ENCODE data around the gene BPIFB2. TPM values are rescaled to one million over a fixed set of nuclear protein-coding genes. Genes with fewer than 3 reads are reported as not detected.

BPIFB2 gene
- polyA plus RNA-seq, 1 donor from 2014 or later = not detected

DNA sequence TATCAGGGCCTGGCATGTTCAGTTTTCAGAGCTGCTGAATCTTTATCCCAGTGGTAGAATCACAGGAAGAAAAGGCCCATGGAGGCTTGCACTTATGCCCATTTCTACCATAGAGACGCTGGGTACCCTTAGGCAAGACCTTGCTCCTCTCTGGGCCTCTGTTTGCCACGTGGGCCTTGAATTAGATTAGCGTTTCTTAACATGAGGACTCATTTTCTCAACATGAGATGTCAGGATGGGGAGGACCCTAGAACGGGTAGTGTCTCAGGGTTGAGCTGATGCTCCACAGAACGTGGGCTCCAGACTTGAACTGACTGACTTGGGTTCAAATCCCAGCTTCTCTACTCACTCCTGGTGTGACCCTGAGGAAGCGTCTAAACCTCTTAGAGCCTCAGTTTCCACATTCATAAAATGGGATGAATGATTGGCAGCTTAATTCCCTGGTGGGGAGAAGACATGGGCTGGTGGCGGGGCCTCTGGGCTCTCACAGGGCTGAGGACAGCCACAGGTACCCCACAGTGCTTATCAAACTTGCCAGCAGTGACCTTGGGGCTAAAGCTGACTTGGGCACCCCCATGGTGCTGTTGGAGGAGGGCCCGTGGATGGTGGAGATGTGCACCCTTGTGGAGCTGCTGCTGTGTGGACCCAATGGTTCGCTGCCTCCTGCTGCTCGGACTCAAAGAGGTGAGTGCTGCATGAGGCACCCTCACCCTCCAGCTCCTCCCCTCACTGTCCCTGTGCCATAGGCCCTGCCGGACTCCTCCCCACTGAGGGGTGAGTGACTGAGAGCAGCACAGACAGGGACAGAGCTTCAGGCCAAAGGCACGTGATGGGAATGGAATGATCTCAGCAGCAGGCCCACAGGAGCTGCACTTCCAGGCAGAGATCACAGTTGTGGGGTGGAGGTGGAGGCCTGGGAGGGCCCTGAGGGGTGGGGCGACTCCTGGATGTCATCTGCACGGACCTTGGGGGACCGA, 31.5 kb upstream of the BPIFB2 start:
- no peaks in the 10 kb centered on the region for H3K27me3 Mint-ChIP-seq
- H3K9me3 Mint-ChIP-seq = peaks cover 0 to 3% (median 3%) of the 10 kb centered on the region in 3 donors
- H3K27ac Mint-ChIP-seq = peak overlapping the region in 1 of 3 donors; percentile 62
- no peaks in the 10 kb centered on the region for H3K36me3 Mint-ChIP-seq
- peaks cover 4 to 21% (median 12%) of the 10 kb centered on the region in 3 donors for H3K4me1 Mint-ChIP-seq
- H3K4me3 Mint-ChIP-seq = no peak overlapping the region

- H3K27ac Mint-ChIP-seq = peak overlapping the region in 1 of 3 donors; percentile 62
- H3K9me3 Mint-ChIP-seq = peaks cover 0 to 3% (median 3%) of the 10 kb centered on the region in 3 donors
- H3K4me1 Mint-ChIP-seq = peaks cover 4 to 20% (median 12%) of the 10 kb centered on the region in 3 donors
- no peak overlapping the region for H3K4me3 Mint-ChIP-seq
- no peaks in the 10 kb centered on the region for H3K36me3 Mint-ChIP-seq
- H3K27me3 Mint-ChIP-seq = no peaks in the 10 kb centered on the region
Observed at GRCh38 chr20:32976746-32977145, 30.8 kb upstream of the BPIFB2 start.

DNA sequence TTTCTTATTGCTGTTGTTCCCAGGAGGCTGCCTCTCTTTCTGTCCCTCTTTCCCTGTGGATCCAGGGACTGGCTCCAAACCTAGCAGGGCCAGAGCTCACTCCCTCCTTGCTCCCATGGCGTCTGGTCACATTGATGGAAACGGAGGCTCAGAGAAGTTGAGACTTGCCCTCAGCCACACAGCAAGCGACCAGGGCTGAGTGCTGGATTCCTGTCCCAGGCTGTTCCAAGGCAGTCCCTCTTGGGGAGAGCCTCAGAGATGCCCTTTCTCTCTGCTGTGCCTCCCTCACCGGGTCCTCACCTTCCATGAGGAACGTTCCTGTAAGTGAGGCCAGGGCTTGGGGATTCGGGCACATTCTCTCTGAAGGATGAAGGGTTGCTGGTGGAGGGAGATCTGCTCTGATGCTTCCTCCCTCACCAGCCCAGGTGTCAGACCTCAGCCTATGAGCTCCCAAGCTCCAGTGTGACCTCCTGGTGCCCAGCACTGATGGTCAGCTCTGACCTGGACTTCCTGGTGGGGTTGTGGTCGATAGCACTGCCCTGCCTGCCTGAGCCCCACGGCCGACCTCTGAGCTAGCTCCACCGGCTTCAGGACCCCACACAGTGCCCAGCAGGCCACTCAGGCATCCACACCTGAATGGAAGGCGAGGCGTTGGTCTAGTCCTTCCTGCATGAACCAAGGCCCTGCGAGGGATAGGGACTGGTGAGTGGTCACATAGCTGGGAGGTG, 30.1 kb upstream of the BPIFB2 start:
- Mint-ChIP-seq H3K27ac (no peak overlapping the region), H3K27me3 (no peaks in the 10 kb centered on the region), H3K9me3 (peaks cover 0 to 3% (median 3%) of the 10 kb centered on the region in 3 donors), H3K4me1 (peaks cover 4 to 20% (median 12%) of the 10 kb centered on the region in 3 donors), H3K36me3 (no peaks in the 10 kb centered on the region), H3K4me3 (no peak overlapping the region)

GRCh38 chr20:32978009-32978335, 29.5 kb upstream of the BPIFB2 start:
- H3K9me3 Mint-ChIP-seq = peaks cover 0 to 3% (median 2%) of the 10 kb centered on the region in 3 donors

DNA sequence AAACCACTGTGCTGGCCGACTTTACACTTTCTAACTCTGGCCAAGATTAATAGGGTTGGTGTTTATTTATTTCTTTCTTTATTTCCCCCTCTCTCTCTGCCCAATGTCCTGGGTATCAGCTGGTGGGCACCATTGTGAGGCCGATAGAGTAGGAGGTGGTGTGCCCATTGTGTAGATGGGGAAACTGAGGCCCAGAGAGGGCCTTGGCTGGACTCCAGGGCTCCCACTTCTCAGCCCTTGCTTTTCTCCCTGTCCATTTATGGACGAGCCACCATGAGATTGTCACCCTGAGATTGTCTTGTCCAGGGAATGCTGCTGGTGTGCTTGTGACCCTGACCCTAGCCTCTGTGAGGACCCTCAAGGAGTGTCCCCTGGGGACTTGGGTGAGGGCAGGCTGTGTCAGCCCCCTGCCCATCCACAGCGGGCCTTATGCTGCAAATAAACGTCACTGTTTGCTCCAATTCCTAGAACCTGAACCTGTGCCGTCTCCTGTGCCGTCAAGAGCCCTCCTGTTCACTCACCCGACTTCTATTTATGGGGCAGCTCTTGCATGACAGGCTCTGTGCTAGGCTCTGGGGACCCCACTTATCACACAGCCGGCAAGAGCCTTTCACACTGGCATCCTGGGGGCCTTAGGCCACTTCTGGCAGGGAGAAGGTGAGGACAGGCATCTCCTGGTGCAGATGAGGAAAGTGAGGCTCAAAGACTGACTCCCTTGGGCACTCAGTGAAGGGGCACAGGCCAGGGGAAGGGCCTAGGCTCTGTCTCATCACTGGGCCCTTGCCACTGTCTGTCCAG, 28.1 kb upstream of the BPIFB2 start:
- peaks cover 0 to 3% (median 0%) of the 10 kb centered on the region in 3 donors for H3K9me3 Mint-ChIP-seq
- no peak overlapping the region for H3K4me3 Mint-ChIP-seq
- peak overlapping the region in 1 of 3 donors; percentile 21 for H3K27ac Mint-ChIP-seq
- no peaks in the 10 kb centered on the region for H3K36me3 Mint-ChIP-seq
- no peaks in the 10 kb centered on the region for H3K27me3 Mint-ChIP-seq
- peaks cover 0 to 6% (median 3%) of the 10 kb centered on the region in 3 donors for H3K4me1 Mint-ChIP-seq

More at GRCh38 chr20:32978009-32978335, 29.5 kb upstream of the BPIFB2 start:
- Mint-ChIP-seq H3K27ac (no peak overlapping the region), H3K27me3 (no peaks in the 10 kb centered on the region), H3K4me1 (peaks cover 4 to 15% (median 9%) of the 10 kb centered on the region in 3 donors), H3K36me3 (no peaks in the 10 kb centered on the region), H3K4me3 (no peak overlapping the region)

DNA sequence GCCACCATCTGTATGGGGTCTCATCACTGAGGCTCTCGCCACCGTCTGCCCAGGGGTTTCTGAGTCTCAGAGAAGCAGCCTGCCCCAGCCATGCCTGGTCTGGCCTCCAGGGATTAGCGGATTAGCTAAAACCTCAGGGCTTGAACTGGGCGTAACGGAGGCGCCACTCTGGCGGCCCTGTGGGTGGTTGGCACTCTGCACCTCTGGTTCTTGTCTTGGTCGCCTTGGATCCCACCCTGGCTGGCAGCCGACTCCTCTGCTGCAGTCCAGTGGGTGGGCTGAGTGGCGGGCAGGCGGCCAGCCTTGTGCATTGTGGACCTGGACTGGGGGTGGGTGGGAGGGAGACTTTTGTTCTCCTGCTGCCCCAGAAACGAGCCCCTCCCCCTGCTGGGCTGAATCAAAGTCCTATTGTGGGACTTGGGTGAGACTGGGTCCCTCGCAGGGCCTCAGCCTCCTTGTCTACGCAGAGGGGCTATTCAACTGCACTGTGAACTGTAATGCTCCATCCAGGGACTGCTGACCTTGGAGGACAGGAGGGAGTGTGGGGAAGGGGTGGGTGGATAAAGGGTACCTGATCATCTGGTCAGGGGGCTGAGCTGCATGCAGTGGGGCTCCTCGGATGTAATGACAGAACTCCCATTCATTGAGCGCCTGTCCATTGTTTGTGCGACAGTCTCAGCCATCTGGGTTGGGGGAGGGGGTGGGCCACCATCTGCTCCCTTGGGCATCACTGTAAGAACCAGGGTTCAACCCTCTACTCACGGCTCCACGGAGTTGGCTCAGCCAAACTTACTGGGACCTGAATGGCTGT, 27.2 kb upstream of the BPIFB2 start:
- Mint-ChIP-seq H3K4me1 (no peaks in the 10 kb centered on the region), H3K4me3 (peak overlapping the region in 1 of 4 donors; percentile 32), H3K9me3 (peaks cover 0 to 6% (median 0%) of the 10 kb centered on the region in 3 donors)

GRCh38 chr20:32980990-32981389, 26.5 kb upstream of the BPIFB2 start:
- Mint-ChIP-seq H3K36me3 (no peaks in the 10 kb centered on the region), H3K27me3 (no peaks in the 10 kb centered on the region), H3K9me3 (peaks cover 0 to 6% (median 0%) of the 10 kb centered on the region in 3 donors), H3K4me3 (peak overlapping the region in 1 of 4 donors; percentile 32), H3K27ac (no peak overlapping the region), H3K4me1 (no peaks in the 10 kb centered on the region)

More for the DNA sequence above, 27.2 kb upstream of the BPIFB2 start:
- Mint-ChIP-seq H3K27me3 (no peaks in the 10 kb centered on the region), H3K36me3 (no peaks in the 10 kb centered on the region), H3K27ac (no peak overlapping the region)

- no peaks in the 10 kb centered on the region for H3K4me1 Mint-ChIP-seq
- H3K4me3 Mint-ChIP-seq = no peak overlapping the region
- H3K27ac Mint-ChIP-seq = no peak overlapping the region
- H3K36me3 Mint-ChIP-seq = no peaks in the 10 kb centered on the region
- peaks cover 0 to 3% (median 0%) of the 10 kb centered on the region in 3 donors for H3K9me3 Mint-ChIP-seq
- H3K27me3 Mint-ChIP-seq = peaks cover 2% of the 10 kb centered on the region
Observed at GRCh38 chr20:32982617-32983458, 24.7 kb upstream of the BPIFB2 start.

- peak overlapping the region in 1 of 3 donors; percentile 5 for H3K27ac Mint-ChIP-seq
- peaks cover 2% of the 10 kb centered on the region for H3K27me3 Mint-ChIP-seq
- H3K9me3 Mint-ChIP-seq = peaks cover 0 to 3% (median 0%) of the 10 kb centered on the region in 3 donors
- H3K4me3 Mint-ChIP-seq = no peak overlapping the region
- no peaks in the 10 kb centered on the region for H3K4me1 Mint-ChIP-seq
- no peaks in the 10 kb centered on the region for H3K36me3 Mint-ChIP-seq
Observed at GRCh38 chr20:32983459-32984112, 23.9 kb upstream of the BPIFB2 start.

DNA sequence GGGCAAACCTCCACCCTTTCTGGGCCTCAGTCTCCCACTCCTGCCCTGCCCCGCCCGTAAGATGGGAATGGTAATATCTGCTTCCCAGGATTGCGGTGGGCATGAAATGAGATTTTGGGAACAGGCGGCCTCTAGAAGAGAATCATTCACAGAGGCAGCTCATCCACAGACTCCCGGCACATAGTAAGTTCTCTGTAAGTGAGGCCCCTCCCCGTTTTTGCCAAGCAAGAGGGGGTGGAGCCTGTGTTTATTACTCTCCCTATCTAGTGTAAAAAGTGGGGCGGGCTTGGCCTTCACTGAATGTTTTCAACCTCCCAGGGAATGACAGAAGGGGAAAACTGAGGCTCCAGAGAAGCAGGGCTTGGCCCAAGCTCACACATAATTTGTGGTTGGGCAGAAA, 23.3 kb upstream of the BPIFB2 start:
- Mint-ChIP-seq H3K27ac (peak overlapping the region in 1 of 3 donors; percentile 57), H3K36me3 (no peaks in the 10 kb centered on the region), H3K27me3 (peaks cover 2% of the 10 kb centered on the region), H3K9me3 (peaks cover 0 to 3% (median 0%) of the 10 kb centered on the region in 3 donors), H3K4me1 (no peaks in the 10 kb centered on the region), H3K4me3 (no peak overlapping the region)

GRCh38 chr20:32984631-32985354, 22.7 kb upstream of the BPIFB2 start:
- H3K27ac Mint-ChIP-seq = peak overlapping the region in 1 of 3 donors; percentile 57

GRCh38 chr20:32985596-32985995, 21.9 kb upstream of the BPIFB2 start:
- no peaks in the 10 kb centered on the region for H3K36me3 Mint-ChIP-seq
- H3K9me3 Mint-ChIP-seq = peaks cover 0 to 3% (median 0%) of the 10 kb centered on the region in 3 donors
- peaks cover 2% of the 10 kb centered on the region for H3K27me3 Mint-ChIP-seq
- no peak overlapping the region for H3K4me3 Mint-ChIP-seq
- H3K27ac Mint-ChIP-seq = no peak overlapping the region
- H3K4me1 Mint-ChIP-seq = no peaks in the 10 kb centered on the region

More at GRCh38 chr20:32984631-32985354, 22.7 kb upstream of the BPIFB2 start:
- Mint-ChIP-seq H3K4me3 (no peak overlapping the region), H3K36me3 (no peaks in the 10 kb centered on the region), H3K9me3 (peaks cover 0 to 3% (median 0%) of the 10 kb centered on the region in 3 donors), H3K4me1 (no peaks in the 10 kb centered on the region), H3K27me3 (peaks cover 2% of the 10 kb centered on the region)
